Endometrium (tissue), 2 donors: ENCODE measurements around the gene PLLP.

Source experiments
- FAIRE-seq: peaks from 2 replicates; lab custom pipeline; 2012; peaks lifted over from hg19 to GRCh38; lab: Jason Lieb, UNC
- donor health status: control.
- donor health status: control.

PLLP gene

DNA sequence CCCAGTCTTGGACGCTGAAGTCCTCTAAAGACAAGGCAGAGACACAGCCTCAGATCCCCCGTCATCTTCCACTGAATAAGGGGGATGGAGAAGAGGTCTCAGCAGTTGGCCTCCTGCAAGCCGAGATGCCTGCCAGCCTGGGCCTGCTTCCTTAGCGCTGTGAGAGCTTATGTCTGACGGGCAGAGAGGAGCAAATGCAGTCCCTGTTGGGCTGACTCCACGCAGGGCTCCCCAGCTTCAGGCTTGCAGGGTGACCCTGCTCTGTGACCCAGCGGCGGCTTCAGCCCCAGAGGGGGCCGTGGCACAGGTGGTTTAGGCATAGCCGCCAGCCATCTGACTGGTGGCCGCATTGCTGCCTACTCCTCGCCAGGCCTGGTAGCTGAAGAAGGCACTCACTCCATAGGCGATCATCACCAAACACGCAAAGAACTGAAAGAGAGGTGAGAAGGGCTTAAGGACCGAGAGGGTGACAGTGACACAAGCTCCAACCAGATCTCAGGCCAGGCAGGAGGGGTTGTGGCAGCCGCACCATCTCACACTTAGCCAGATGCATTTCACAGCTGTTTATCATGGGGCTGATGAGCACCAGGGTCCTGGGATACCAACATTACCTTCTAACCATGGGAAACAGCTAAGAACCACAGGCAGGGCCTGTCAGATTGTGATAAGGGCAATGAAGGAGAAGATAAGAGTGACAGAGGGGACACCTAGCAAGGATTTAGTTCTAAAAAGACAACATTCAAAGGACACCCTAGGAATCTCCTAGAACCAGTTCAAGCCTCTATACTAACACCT, 27.7 kb downstream of the PLLP start:
- FAIRE-seq = no peak

DNA sequence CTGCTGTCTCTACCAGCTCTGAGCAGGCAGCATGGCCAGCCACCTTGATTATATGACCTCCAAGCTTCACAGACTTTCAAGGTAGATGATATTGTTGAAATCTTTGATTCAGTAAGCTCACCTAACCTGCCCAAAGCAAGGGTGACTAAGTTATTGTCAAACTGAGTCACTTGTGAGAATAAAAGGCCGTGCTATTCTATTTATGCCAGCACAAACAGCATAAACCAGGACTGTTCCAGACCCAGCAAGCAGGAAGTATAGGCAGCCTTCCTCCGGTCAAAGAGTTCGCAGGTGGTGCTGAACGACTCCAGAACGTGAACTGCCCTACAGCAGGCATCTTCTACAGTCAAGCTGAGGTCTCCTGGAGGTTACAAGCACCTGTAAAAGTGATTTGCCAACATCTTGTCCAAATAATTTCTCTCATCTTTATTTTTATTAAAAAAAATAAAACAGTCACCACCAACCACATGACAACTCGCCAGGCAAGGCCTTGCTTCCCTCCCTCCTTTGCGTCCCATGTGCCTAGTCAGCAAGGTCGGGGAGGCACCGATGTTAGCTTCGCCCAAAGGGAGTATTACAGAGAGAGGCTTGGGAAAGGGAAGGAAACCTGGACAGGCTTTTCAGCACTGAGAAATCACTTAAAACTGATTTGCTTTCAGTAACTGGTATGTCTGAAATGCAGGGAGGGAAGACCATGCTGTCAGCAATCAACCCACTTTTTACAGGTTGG, 28.6 kb downstream of the PLLP start:
- FAIRE-seq = no peak

DNA sequence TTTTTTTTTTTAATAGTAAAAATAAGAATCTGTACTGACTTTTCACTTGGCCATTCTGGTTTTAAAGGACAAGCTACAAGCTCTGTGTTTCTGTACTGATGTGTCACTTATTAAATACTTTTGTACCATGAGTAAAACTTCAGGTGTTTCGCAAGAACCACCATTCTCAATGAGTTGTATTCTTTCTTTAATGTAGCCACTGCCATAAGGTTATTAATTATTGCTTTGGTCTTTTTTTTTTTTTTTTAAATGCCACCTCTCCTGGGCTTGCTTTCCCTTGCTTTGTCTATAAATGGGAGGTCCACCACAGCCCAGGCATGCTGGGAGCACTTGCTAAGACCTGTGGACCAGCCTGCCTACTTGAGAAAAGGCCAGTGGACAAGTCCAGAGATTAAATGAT, 31.0 kb downstream of the PLLP start:
- no peak for FAIRE-seq

- no peak for FAIRE-seq
Measured at GRCh38 chr16:57252148-57252721, 32.2 kb downstream of the PLLP start.

GRCh38 chr16:57251352-57251751, 33.1 kb downstream of the PLLP start:
- no peak for FAIRE-seq

DNA sequence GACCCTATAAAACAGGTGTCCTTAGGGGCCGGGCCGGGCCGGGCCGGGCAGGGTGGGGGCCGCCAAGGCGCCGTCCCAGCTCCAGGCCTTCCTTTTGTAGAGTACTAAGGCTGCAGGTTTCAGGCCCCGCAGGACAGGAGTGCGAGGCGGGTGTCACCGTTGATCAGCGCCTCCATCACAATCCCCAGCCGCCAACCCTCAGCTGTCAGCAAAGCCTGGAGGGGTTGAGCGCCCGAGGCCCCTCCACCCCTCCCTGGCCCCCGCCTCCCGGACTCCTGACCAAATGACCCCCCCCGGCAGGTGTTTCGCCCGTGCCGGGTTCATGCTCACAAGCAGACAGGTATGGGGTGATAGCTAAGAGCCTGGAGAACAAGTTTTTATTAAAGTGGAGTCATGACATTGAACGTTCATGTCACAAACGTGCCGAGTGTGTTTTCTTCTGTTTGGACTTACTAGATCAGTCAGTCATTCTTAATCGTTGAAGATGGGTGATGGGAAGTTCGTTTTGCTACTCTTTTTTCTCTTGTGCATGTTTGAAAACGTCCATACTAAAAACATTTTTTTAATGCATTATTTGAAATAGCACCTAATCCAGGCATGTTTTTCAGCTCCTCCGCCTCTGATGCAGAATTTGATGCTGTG, 38.9 kb downstream of the PLLP start:
- no peak for FAIRE-seq

DNA sequence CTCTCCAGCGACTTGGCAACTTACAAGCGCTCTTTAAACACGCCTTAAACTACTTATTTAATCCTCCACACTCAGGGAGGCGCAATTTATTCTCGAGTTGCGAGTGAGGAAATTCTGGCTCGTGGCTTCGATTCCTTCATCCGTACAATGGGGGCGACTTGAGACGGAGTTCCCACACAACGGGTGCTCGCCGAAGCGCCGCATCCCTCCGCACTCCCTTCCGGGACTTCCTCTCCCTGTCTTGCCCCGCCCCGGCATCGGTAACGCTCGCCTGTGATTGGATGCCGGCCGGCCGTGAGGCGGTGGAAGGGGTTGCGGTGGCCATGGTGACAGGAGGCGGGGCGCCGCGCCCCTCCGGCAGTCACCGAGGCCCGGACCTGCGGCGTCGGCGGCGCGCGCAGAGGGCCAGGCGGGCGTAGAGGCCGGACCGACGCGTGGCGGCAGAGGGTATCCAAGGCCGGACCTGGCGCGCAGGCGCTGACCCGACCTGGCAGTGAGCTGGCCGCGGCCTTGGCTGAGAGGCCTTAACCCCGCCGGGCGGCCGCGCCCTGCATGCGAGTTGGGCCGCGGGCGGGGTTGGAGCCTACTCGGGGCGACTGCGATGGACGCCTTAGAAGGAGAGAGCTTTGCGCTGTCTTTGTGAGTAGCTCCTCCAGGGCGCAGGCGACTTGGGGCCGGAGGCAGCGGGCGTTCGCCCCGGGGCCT, 39.6 kb downstream of the PLLP start, which contains the start of gene ARL2BP:
ARL2BP (plus strand) TSS at position 493 of the 705 bp plus-strand sequence; CDS start at position 602, 109 bp downstream.
- peak; percentile 93 for FAIRE-seq

DNA sequence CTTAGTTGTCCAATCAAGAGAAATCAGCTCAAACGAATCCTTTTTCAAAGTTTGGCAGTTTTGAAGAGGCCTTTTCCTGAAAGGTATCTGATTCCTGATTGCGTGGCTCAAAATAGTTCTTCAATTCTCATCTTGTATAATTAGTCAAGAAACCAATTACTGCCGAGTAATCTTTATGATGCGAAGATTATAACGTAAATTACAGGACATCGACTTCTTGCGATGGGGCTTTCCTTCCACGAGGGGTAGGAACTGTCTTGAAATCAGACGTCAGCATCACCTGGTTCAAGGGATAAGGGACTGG, 40.1 kb downstream of the PLLP start:
- no peak for FAIRE-seq

DNA sequence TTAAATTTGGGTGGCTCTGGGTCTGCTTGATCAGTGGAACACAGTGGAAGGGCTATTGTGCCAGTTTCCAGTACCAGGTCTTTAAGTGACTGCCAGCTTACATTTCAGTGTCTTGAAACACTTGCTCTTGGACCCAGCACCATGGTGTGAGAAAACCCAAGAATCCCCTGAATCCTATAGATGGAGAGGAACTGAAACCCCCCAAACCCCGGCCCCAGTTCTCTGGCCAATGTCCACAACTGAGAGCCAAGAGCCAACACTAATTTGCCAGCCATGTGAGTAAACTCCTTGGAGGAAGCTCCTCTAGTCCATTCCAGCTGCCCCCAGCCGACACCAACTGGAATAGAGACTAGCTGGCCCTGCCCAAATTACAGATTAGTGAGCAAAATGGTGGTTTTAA, 41.8 kb downstream of the PLLP start:
- FAIRE-seq = no peak

GRCh38 chr16:57240851-57241250, 43.6 kb downstream of the PLLP start:
- FAIRE-seq = no peak

- FAIRE-seq = no peak
Measured at GRCh38 chr16:57239107-57239506, 45.4 kb downstream of the PLLP start.

DNA sequence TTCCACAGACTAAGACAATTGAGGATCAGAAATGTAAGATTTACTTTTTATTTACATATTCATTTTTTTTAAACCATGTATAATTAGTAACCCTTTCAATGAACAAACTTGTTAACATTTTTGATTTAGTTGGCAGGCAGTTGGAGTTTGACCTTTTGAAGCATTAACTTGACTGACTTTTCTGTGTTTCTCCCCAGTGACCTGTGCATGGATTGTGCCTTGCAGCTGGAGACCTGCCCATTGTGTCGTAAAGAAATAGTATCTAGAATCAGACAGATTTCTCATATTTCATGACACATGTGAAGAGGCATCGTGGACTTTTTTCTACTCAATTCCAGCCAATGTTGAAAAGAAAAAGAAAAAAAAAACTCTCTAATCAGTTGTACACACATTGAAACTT, 45.8 kb downstream of the PLLP start:
- no peak for FAIRE-seq

- FAIRE-seq = no peak
Measured at GRCh38 chr16:57236022-57236350, 48.5 kb downstream of the PLLP start.

DNA sequence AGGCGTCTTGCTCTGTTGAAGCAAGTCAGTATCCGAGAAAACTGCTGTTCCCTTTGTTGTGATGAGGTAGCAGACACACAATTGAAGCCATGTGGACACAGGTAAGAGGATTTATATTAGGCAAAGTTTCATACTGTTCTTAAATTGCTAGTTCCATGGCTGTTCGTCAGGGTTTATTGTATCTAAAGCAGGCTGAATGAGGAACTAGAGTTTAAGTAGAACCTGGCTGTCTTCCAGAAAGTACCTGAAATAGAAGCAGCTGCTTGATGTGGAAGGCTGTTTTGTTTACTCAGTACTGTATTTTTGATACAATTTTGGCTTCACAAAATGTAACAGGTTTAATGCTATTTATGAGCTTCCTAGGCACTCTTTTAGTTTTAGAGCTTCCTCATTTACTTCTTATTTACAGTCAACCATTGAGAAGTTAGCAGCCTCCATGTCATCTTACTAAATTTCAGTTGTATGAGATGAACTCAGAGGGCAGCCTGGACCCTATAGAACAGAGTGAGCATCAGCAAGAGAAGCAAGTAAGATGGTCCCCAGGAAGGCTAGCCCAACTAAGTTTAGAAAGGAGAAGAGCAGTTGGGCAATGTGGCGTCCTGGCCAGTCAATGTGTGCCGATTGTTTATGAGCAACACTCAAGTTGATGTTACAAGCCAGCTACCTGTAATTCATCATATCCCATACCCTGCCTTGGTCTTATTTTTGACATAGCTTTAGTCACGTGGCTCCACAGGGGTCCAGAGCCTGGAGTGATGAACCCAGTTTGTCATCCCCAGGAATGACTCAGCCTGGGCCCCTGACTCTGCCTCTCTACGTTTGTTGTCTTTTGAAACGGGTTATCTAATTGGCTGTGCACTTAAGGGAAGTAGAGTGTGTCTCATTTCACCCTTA, 49.1 kb downstream of the PLLP start:
- FAIRE-seq = no peak

DNA sequence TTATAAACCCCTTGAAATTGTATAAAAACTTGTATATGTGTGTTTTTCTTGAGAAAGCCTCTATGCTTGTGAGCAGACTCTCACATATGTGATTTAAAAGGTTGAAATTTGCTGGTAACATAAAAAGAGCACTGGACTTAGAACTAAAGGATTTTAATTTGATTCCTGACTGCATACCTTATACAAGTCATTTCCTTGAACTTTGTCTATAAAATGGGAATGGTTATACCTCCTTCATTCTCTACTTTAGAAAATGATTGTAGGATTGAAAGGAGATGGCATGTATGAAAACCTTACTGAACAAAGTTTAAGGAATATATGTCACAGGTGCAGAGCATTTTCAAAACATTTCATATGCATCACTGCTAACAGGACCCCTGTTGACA, 49.8 kb downstream of the PLLP start:
- FAIRE-seq = no peak

DNA sequence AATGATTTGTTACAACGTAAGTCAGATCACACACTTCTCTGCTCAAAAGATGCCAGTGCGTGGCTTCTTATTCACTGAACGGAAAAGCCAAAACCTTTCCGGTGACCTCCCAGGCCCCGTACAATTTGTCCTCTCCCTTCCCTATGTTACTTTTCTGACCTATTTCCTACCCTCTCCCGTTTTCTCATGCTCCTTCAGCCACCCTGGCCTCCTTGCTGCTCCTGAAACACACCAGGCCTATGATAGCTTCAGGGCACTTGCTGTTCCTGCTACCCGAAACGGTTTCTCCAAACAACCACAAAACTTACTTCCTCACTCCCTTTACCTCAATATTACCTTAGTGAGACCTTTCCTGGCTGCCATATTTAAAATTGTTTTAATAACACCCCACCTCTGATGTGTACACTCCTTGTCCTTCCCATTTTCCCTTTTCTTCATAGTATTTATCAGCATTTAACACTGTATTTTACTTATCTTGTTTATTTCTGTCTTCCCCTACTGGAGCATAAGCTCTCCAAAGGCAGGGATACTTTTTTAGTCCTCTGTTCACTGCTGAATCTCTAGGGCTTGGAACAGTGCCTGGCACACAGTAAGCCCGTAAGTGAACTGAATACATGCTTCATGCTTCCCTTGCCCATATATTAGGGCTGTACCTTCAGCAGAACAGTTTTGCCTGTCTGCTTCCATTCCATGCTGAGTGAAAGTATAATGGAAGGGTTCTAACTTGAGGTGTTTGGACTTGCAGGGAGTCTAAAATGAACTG, 50.3 kb downstream of the PLLP start:
- no peak for FAIRE-seq

DNA sequence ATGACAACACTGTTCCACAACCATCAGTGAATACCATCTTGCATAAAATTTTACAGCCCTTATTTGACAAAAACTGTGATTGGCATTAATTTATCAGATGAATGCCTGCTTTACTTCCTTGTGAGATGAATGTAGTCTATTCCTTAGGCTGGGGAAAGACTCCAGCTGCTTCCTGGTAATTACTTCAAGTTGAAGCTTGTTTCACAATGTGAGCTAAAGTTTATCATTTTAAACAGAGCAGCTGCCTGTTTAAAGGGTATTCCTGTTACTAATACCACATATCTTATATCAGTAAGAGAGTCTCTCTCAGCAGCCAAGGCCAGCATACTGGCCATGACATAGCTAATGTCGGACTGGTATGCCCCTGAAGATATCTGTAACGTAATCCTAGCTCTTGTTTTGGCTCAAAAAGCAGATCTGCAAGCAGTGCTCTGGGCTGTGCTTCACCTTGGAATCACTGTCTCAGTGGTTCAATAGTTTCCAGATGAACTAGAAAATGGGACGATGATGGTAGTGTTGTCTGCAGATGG, 52.6 kb downstream of the PLLP start:
- FAIRE-seq = no peak

GRCh38 chr16:57229079-57229478, 55.4 kb downstream of the PLLP start:
- no peak for FAIRE-seq

DNA sequence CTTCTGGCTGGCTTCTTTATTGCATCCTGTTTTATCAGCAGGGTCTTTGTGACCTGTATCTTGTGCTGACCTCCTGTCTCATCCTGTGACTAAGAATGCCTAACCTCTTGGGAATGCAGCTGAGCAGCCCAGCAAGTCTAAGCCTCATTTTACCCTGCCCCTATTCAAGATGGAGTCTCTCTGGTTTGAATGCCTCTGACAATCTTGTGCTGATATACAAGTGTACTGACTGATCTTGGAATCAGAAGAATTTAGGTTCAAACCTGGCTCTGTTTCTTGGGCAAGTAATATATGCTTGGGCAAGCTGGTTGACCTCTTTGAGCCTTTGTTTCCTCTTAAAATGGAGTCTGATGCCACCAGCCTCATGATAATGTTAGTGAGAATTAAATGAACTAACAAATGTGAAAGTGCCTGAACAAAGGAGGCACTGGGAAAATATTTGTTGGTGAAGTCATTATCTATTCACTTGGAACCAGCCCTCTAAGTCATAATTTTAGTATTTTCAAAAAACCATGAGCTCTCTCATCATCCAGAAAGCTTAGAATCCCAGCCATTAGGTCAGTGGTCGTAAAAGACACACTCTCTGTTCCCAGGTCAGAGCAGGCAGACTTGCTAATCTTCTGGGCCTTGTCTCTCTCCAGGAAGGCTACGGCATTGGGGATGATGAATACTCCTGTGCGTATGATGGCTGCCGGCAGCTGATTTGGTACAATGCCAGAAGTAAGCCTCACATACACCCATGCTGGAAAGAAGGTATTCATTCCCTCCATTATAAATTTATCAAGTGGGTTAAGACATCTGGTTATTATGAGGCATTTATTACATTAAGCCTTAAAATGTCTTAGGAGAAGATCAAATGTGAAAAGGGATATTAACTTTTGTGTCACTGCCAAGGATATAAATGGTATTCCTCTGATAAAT, 57.5 kb downstream of the PLLP start:
- no peak for FAIRE-seq
